OCI-LY1 (cell line): ENCODE results near the gene PDE2A.

ENCODE experiments used
- H2AFZ ChIP-seq: fragments of 200-600 bp; sonication (generic), shearing (Covaris generic); 2 replicates; pipeline ENCODE4 v1.6.0; 2014; ENCODE audit warnings: antibody characterized with exemption, mild to moderate bottlenecking, low read length
- H3F3A ChIP-seq: fragments of 200-600 bp; sonication (generic), shearing (Covaris generic); 2 replicates; pipeline ENCODE4 v1.6.0; 2014; ENCODE audit warnings: mild to moderate bottlenecking, antibody characterized with exemption, low read length, moderate library complexity; ENCODE audit not compliant: insufficient read depth
- H3K27ac ChIP-seq: fragments of 200-600 bp; sonication (generic); 2 replicates; pipeline ENCODE4 v1.5.1; 2014; ENCODE audit warnings: low read length, mixed run types, mild to moderate bottlenecking, low read depth; ENCODE audit not compliant: poor library complexity, severe bottlenecking
- H3K27me3 ChIP-seq: fragments of 200-600 bp; sonication (generic); 2 replicates; pipeline ENCODE4 v1.6.0; 2014; ENCODE audit warnings: antibody characterized with exemption, mild to moderate bottlenecking, low read length, moderate library complexity; ENCODE audit not compliant: insufficient read depth
- H3K36me3 ChIP-seq: fragments of 200-600 bp; sonication (generic); 2 replicates; pipeline ENCODE4 v1.6.1; 2014; ENCODE audit warnings: mild to moderate bottlenecking, antibody characterized with exemption, low read length, moderate library complexity, mixed read lengths; ENCODE audit not compliant: insufficient read depth
- H3K4me1 ChIP-seq: fragments of 200-600 bp; sonication (generic); 2 replicates; pipeline ENCODE4 v1.5.1; 2014; ENCODE audit warnings: mild to moderate bottlenecking, low read length, moderate library complexity; ENCODE audit not compliant: insufficient read depth, severe bottlenecking
- H3K4me2 ChIP-seq: fragments of 200-600 bp; sonication (generic), shearing (Covaris generic); 2 replicates; pipeline ENCODE4 v1.6.1; 2014; ENCODE audit warnings: low read length
- H3K4me3 ChIP-seq: fragments of 200-600 bp; sonication (generic); 2 replicates; pipeline ENCODE4 v1.5.1; 2014; ENCODE audit warnings: low read length, low read depth, mild to moderate bottlenecking, mixed read lengths; ENCODE audit not compliant: poor library complexity, severe bottlenecking
- H3K79me2 ChIP-seq: fragments of 200-600 bp; shearing (Covaris generic); 2 replicates; pipeline ENCODE4 v1.6.1; 2016; ENCODE audit warnings: mixed run types, low read length, mixed read lengths; ENCODE audit not compliant: insufficient read depth
- H3K9ac ChIP-seq: fragments of 200-600 bp; sonication (generic), shearing (Covaris generic); 2 replicates; pipeline ENCODE4 v1.6.1; 2014; ENCODE audit warnings: mild to moderate bottlenecking, low read length, mixed read lengths
- H3K9me2 ChIP-seq: fragments of 200-600 bp; sonication (generic), shearing (Covaris generic); 2 replicates; pipeline ENCODE4 v1.6.1; 2014; ENCODE audit warnings: low read depth, mild to moderate bottlenecking, low read length, mixed read lengths
- H3K9me3 ChIP-seq: fragments of 200-600 bp; shearing (Covaris generic); 2 replicates; pipeline ENCODE4 v1.6.1; 2014; ENCODE audit warnings: low read length, mixed read lengths
- H4K20me1 ChIP-seq: fragments of 200-600 bp; sonication (generic), shearing (Covaris generic); 2 replicates; pipeline ENCODE4 v1.6.0; 2016; ENCODE audit warnings: mild to moderate bottlenecking, low read length; ENCODE audit not compliant: insufficient read depth
- EZH2 ChIP-seq: fragments of 200-600 bp; sonication (generic), shearing (Covaris generic); IDR thresholded peaks from 2 replicates; pipeline ENCODE4 v1.8.0; 2017; ENCODE audit warnings: borderline replicate concordance, mixed run types, mild to moderate bottlenecking, antibody characterized with exemption, low read length, moderate library complexity, mixed read lengths
- TF ChIP-seq, protein P1 (sequence below): fragments of 200-600 bp; sonication (generic), shearing (Covaris generic); IDR thresholded peaks from 2 replicates; pipeline ENCODE4 v1.5.1; 2017; ENCODE audit warnings: mild to moderate bottlenecking, antibody characterized with exemption, low read length, moderate library complexity, mixed read lengths

PDE2A gene

DNA sequence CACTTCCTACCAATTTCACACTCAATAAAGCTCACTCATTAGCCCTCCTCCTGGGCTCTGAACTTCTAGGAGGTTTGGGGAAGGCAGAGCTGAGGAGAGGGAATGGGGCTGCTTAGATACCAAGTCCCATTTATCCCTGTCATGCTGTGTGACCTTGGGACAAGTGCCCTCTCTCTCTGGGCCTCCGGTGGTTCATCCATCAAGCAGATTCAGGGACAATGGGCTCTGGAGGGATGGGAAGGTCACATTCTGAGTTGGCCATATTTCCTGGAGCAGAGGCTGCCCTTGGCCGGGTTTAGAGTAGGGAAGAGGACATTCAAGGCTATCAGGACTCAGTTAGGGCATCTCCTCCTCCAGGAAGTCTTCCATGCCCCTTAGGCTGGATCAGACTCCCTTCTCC is 66.7 kb downstream of the PDE2A start:
- H3K4me1 ChIP-seq, result no peaks in the 10 kb centered on the region
- no peaks in the 10 kb centered on the region for H3K79me2 ChIP-seq
- H3K4me2 ChIP-seq, result no peak overlapping the region
- no peak overlapping the region for H3K4me3 ChIP-seq
- no peaks in the 10 kb centered on the region for H3K9me2 ChIP-seq
- H3K27me3 ChIP-seq, result peaks cover 15% of the 10 kb centered on the region; the same call in 1 of the 2 replicates
- H3F3A ChIP-seq, result no peaks in the 10 kb centered on the region
- no peak for TF ChIP-seq EZH2
- TF ChIP-seq, protein P1, sequence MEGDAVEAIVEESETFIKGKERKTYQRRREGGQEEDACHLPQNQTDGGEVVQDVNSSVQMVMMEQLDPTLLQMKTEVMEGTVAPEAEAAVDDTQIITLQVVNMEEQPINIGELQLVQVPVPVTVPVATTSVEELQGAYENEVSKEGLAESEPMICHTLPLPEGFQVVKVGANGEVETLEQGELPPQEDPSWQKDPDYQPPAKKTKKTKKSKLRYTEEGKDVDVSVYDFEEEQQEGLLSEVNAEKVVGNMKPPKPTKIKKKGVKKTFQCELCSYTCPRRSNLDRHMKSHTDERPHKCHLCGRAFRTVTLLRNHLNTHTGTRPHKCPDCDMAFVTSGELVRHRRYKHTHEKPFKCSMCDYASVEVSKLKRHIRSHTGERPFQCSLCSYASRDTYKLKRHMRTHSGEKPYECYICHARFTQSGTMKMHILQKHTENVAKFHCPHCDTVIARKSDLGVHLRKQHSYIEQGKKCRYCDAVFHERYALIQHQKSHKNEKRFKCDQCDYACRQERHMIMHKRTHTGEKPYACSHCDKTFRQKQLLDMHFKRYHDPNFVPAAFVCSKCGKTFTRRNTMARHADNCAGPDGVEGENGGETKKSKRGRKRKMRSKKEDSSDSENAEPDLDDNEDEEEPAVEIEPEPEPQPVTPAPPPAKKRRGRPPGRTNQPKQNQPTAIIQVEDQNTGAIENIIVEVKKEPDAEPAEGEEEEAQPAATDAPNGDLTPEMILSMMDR, result no peak
- no peak overlapping the region for H3K27ac ChIP-seq
- no peak overlapping the region for H3K9ac ChIP-seq
- no peak overlapping the region for H2AFZ ChIP-seq
- no peaks in the 10 kb centered on the region for H3K36me3 ChIP-seq
- no peaks in the 10 kb centered on the region for H4K20me1 ChIP-seq
- no peaks in the 10 kb centered on the region for H3K9me3 ChIP-seq

DNA sequence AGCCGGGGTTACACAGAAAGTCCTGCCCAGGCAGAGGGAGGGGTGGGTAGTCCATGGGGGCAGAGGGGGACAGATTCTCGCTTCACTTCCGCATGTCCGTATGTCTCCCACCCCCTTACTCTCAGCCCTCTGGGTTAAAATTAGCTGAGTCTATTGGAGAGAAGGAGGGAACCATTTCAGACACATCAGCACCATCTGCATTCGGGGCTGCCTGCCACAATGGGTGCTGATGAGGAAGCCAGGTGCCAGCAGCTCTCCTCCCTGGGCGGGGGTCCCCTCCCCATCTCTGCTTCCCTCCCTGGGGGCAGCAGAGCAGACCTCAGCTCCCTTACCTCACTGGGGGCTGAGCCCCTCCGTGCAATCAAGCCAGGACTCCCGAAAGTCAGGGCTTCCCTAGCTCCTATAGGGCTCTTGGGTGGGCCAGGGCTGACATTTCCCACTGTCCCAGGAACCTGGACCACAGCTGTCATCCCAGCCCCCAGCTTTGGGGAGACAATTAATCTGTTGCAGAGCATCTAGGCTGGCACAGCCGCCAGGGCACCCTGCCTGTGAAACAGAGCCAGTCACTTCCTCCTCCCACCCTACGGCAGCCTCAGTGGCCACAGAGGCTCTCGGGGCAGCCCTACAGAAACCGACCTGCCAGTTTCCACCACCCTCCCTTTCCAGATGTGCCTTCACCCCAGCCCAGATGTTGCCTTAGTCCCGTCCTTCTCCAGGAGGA is 67.3 kb downstream of the PDE2A start:
- Histone ChIP-seq H3K79me2 (no peaks in the 10 kb centered on the region), H3K36me3 (no peaks in the 10 kb centered on the region), H3K9ac (no peak overlapping the region)

DNA sequence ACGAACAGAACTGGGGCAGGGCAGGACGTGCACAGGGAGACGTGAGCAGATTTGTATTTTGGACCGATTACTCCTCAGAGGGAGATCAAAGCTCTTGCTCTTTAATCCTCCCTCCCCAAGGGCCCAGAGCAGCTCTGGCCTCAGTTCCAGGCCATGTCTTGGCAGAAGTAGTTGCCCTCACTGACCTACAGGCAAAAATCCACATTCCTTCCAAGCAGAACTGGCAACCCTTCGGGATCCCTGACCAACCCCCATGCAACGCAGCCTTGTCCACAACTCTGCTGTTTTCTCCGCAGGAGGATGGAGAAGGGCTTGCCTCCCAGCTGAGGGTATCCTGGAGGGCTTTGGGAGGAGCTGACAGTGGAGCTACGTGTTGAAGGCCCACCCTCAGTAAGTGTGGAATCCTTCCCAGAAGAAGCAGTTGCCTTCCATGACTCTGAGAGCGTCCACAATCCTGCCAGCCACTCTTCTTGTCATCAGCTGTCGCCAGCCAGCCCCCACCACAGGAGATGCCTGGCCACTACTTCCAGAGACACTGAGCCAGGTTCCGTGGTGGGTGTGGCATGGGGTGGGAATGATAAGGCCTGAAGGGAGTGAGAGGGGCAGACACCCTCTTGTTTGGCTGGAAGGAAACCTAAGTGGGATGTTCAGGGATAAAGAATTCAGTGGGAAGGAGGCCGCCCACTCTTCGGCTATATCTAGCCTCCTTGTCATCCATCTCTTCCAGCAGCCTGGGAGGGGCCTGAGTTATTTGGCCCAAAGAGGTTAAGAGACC is 68.1 kb downstream of the PDE2A start:
- Histone ChIP-seq H3K4me2 (no peak overlapping the region), H3K27me3 (peaks cover 15% of the 10 kb centered on the region; the same call in 1 of the 2 replicates), H3F3A (no peaks in the 10 kb centered on the region), H3K9ac (no peak overlapping the region), H3K9me3 (no peaks in the 10 kb centered on the region), H3K9me2 (no peaks in the 10 kb centered on the region), H2AFZ (no peak overlapping the region), H4K20me1 (no peaks in the 10 kb centered on the region), H3K36me3 (no peaks in the 10 kb centered on the region), H3K79me2 (no peaks in the 10 kb centered on the region), H3K4me3 (no peak overlapping the region), H3K27ac (no peak overlapping the region), H3K4me1 (no peaks in the 10 kb centered on the region)
- no peak for TF ChIP-seq EZH2
- TF ChIP-seq, protein P1, result no peak

More for the DNA sequence above, 67.3 kb downstream of the PDE2A start:
- H3K9me3 ChIP-seq, result no peaks in the 10 kb centered on the region
- no peak overlapping the region for H3K27ac ChIP-seq
- H4K20me1 ChIP-seq, result no peaks in the 10 kb centered on the region
- TF ChIP-seq, protein P1, result no peak
- no peak for TF ChIP-seq EZH2
- H3K9me2 ChIP-seq, result no peaks in the 10 kb centered on the region
- no peaks in the 10 kb centered on the region for H3F3A ChIP-seq
- no peak overlapping the region for H3K4me2 ChIP-seq
- H2AFZ ChIP-seq, result no peak overlapping the region
- peaks cover 15% of the 10 kb centered on the region; the same call in 1 of the 2 replicates for H3K27me3 ChIP-seq
- no peaks in the 10 kb centered on the region for H3K4me1 ChIP-seq
- no peak overlapping the region for H3K4me3 ChIP-seq
